Upper lobe of left lung (tissue), 6 donors: ENCODE data around the gene TBCD. TPM values are rescaled to one million over a fixed set of nuclear protein-coding genes. Genes with fewer than 3 reads are reported as not detected.

Source experiments
- ATAC-seq, 2 donors: fragments of 200-7000 bp; cut with Tn5 transposase; one replicate each; pipeline ENCODE4 v1.9.1; 2022; ENCODE audit warnings: mild to moderate bottlenecking in 2 of 2, moderate library complexity in 2 of 2; ENCODE audit not compliant: low FRiP score in 2 of 2
- DNase-seq, 2 donors: peaks; one replicate each; pipeline ENCODE4 v3.0.0-alpha.2; 2019 to 2020
- H3K27ac ChIP-seq, 4 donors: fragments of 200-600 bp; sonication (generic); one replicate each; pipeline ENCODE4 v1.5.1; 2016 to 2019
- H3K27me3 ChIP-seq, 4 donors: fragments of 200-600 bp; sonication (generic); one replicate each; pipeline ENCODE4 v1.5.1; 2017 to 2019
- H3K36me3 ChIP-seq, 4 donors: fragments of 200-600 bp; sonication (generic); one replicate each; pipeline ENCODE4 v1.5.1; 2016 to 2019
- H3K4me1 ChIP-seq, 4 donors: fragments of 200-600 bp; sonication (generic); one replicate each; pipeline ENCODE4 v1.5.1; 2018 to 2019
- H3K4me3 ChIP-seq, 4 donors: fragments of 200-600 bp; sonication (generic); one replicate each; pipeline ENCODE4 v1.5.1; 2017 to 2019; ENCODE audit warnings: mild to moderate bottlenecking in 2 of 4, moderate library complexity in 1 of 4
- H3K9me3 ChIP-seq, 4 donors: fragments of 200-600 bp; sonication (generic); one replicate each; pipeline ENCODE4 v1.5.1; 2018 to 2019
- CTCF ChIP-seq, 6 experiments: fragments of 450-650 bp in 4 of 6; fragments of 200-600 bp in 2 of 6; sonication (generic) in 2 of 6; IDR thresholded peaks; one replicate each; pipeline ENCODE4 v1.5.1; 2016 to 2019; ENCODE audit warnings: antibody characterized with exemption in 6 of 6
- EP300 ChIP-seq, 4 donors: sonication (generic); formaldehyde crosslinking; IDR thresholded peaks; one replicate each; pipeline ENCODE4 v1.5.1; 2017; ENCODE audit warnings: antibody characterized with exemption in 4 of 4, control low read depth in 2 of 4
- POLR2A ChIP-seq, 4 donors: fragments of 450-650 bp; IDR thresholded peaks; one replicate each; pipeline ENCODE4 v1.5.1; 2016 to 2017; ENCODE audit warnings: antibody characterized with exemption in 4 of 4, mild to moderate bottlenecking in 2 of 4
- POLR2AphosphoS5 ChIP-seq, 2 donors: sonication (generic); formaldehyde crosslinking; IDR thresholded peaks; one replicate each; pipeline ENCODE4 v1.5.1; 2017; ENCODE audit warnings: antibody characterized with exemption in 2 of 2
- WGBS, 2 donors: methylation state at CpG; one replicate each; pipeline ENCODE4 v1.1.5; 2017 to 2018; 5-methylcytosine and 5-hydroxymethylcytosine counted together
- total RNA-seq, 6 donors: library from RNA; depleted of rRNA in 4 of 6; stranded (reverse); fragments of >200 nt in 4 of 6; gene quantifications; one replicate each; pipeline versions ENCODE4 v1.1.0 to v1.2.1, GENCODE V29; 2016 to 2021
- donor health status: DM: no; HTN: no; CAD: no; lungs with moderate emphysema.
- donor health status: DM: no; HTN: yes; CAD: no; lungs with severe emphysema.

TBCD gene
- total RNA-seq, 6 donors from 2014 or later = 71.3 to 262 (median 104) TPM

- Histone ChIP-seq H3K4me1 (peaks cover 6 to 25% (median 22%) of the 10 kb centered on the region in 4 donors), H3K36me3 (peaks cover 0 to 11% (median 3%) of the 10 kb centered on the region in 4 donors), H3K27me3 (no peaks in the 10 kb centered on the region), H3K27ac (no peak overlapping the region), H3K4me3 (no peak overlapping the region), H3K9me3 (no peaks in the 10 kb centered on the region)
- DNase-seq (no peak), ATAC-seq (no peak)
- WGBS, 2 donors = 81 to 90% methylated on average over 6 to 15 of the region's 15 CpGs
- TF ChIP-seq POLR2AphosphoS5 (IDR thresholded peaks at IDR 0.05) = no peak
- no peak for TF ChIP-seq POLR2A (IDR thresholded peaks at IDR 0.05)
- no peak for TF ChIP-seq EP300 (IDR thresholded peaks at IDR 0.05)
- no peak for TF ChIP-seq CTCF (IDR thresholded peaks at IDR 0.05)
Observed at GRCh38 chr17:82856361-82856760, 104.5 kb downstream of the TBCD start.

GRCh38 chr17:82858376-82859126 lies 106.7 kb downstream of the TBCD start:
- H3K4me3 ChIP-seq = no peak overlapping the region
- H3K27ac ChIP-seq = peak overlapping the region; percentile 57 to 82 (median 72)
- no peaks in the 10 kb centered on the region for H3K9me3 ChIP-seq
- H3K4me1 ChIP-seq = peaks cover 6 to 27% (median 24%) of the 10 kb centered on the region in 4 donors
- DNase-seq = peak; percentile 62 to 82
- H3K27me3 ChIP-seq = no peaks in the 10 kb centered on the region
- ATAC-seq = no peak
- 74 to 84% methylated on average over 24 to 28 of the region's 28 CpGs for WGBS, 2 donors
- TF ChIP-seq POLR2AphosphoS5 (IDR thresholded peaks at IDR 0.05) = no peak
- TF ChIP-seq EP300 (IDR thresholded peaks at IDR 0.05) = no peak
- TF ChIP-seq CTCF (IDR thresholded peaks at IDR 0.05) = no peak
- TF ChIP-seq POLR2A (IDR thresholded peaks at IDR 0.05) = no peak
- peaks cover 0 to 16% (median 3%) of the 10 kb centered on the region in 4 donors for H3K36me3 ChIP-seq

GRCh38 chr17:82859431-82860403 lies 107.9 kb downstream of the TBCD start:
- H3K9me3 ChIP-seq = no peaks in the 10 kb centered on the region
- no peaks in the 10 kb centered on the region for H3K27me3 ChIP-seq
- H3K4me1 ChIP-seq = peaks cover 6 to 28% (median 26%) of the 10 kb centered on the region in 4 donors
- peaks cover 0 to 16% (median 0%) of the 10 kb centered on the region in 4 donors for H3K36me3 ChIP-seq
- peak overlapping the region; percentile 57 to 82 (median 72) for H3K27ac ChIP-seq
- TF ChIP-seq CTCF (IDR thresholded peaks at IDR 0.05) (no peak), EP300 (IDR thresholded peaks at IDR 0.05) (no peak), POLR2A (IDR thresholded peaks at IDR 0.05) (peak in 1 of 4 donors; percentile 50), POLR2AphosphoS5 (IDR thresholded peaks at IDR 0.05) (peak in 1 of 2 donors; percentile 20)
- 63 to 66% methylated on average over 21 to 22 of the region's 23 CpGs for WGBS, 2 donors
- peak overlapping the region in 2 of 4 donors; percentile 15 to 25 for H3K4me3 ChIP-seq
- DNase-seq = peak; percentile 72 to 88
- ATAC-seq = peak; percentile 79 to 90

- WGBS, 2 donors = 92 to 93% methylated on average over 19 to 42 of the region's 42 CpGs
- no peak for TF ChIP-seq POLR2AphosphoS5 (IDR thresholded peaks at IDR 0.05)
- TF ChIP-seq EP300 (IDR thresholded peaks at IDR 0.05) = no peak
- no peak for TF ChIP-seq POLR2A (IDR thresholded peaks at IDR 0.05)
- no peak for TF ChIP-seq CTCF (IDR thresholded peaks at IDR 0.05)
- H3K4me3 ChIP-seq = no peak overlapping the region
- no peaks in the 10 kb centered on the region for H3K9me3 ChIP-seq
- peaks cover 0 to 14% (median 0%) of the 10 kb centered on the region in 4 donors for H3K36me3 ChIP-seq
- no peaks in the 10 kb centered on the region for H3K27me3 ChIP-seq
- H3K4me1 ChIP-seq = peaks cover 6 to 31% (median 29%) of the 10 kb centered on the region in 4 donors
- ATAC-seq = no peak
- peak in 1 of 2 donors; percentile 76 for DNase-seq
- H3K27ac ChIP-seq = peak overlapping the region; percentile 57 to 82 (median 72)
Observed at GRCh38 chr17:82860606-82861392, 108.9 kb downstream of the TBCD start.
